Caco-2 (cell line): Measurements from ENCODE around the gene TRPM7. TPM values are rescaled to one million over a fixed set of nuclear protein-coding genes. Genes with fewer than 3 reads are reported as not detected.

Experiments used
- BruUV-seq: library from RNA; stranded (reverse); fragments of 400-500 nt; replicated peaks from 2 replicates; lab custom pipeline; 2021; lab: Mats Ljungman, UMichigan
- CTCF ChIA-PET: fragments of 300-600 bp; sonication (Branson Sonifier 250); formaldehyde crosslinking; loops from one replicate; lab custom pipeline; 2022; ENCODE audit warnings: antibody characterized with exemption; lab: Charles Lee
- POLR2A ChIA-PET: fragments of 300-600 bp; sonication (Branson Sonifier 250); formaldehyde crosslinking; loops from one replicate; lab custom pipeline; 2022; ENCODE audit warnings: antibody characterized with exemption; lab: Charles Lee
- DNase-seq, 2 experiments: peaks; one replicate each; pipeline versions ENCODE4 v3.0.0 to v3.0.0-alpha.2; 2020 to 2022
- H3K27me3 ChIP-seq: replicated peaks from 2 replicates; pipeline ENCODE4 v1.6.0; 2011; ENCODE audit warnings: low read length; ENCODE audit not compliant: control insufficient read depth, insufficient read depth
- H3K36me3 ChIP-seq: 2 replicates; pipeline ENCODE4 v1.5.1; 2011; ENCODE audit warnings: low read length; ENCODE audit not compliant: control insufficient read depth, insufficient read depth
- H3K4me1 ChIP-seq: fragments of 250-450 bp; sonication (Bioruptor Pico); 2 replicates; pipeline ENCODE4 v1.5.1; 2020; ENCODE audit warnings: mild to moderate bottlenecking
- H3K4me3 ChIP-seq: 2 replicates; pipeline ENCODE4 v1.5.1; 2011; ENCODE audit warnings: low read depth, mild to moderate bottlenecking, control low read depth, low read length
- H3K9me3 ChIP-seq: fragments of 250-450 bp; sonication (Bioruptor Pico); 2 replicates; pipeline ENCODE4 v1.5.1; 2020; ENCODE audit warnings: mild to moderate bottlenecking, moderate library complexity
- H3K27ac Mint-ChIP-seq: one replicate; pipeline ENCODE4 v1.8.0; 2022; ENCODE audit warnings: mixed read lengths; ENCODE audit not compliant: unreplicated experiment
- H3K27me3 Mint-ChIP-seq: one replicate; pipeline ENCODE4 v1.8.0; 2022; ENCODE audit warnings: mixed read lengths; ENCODE audit not compliant: insufficient read depth, unreplicated experiment
- H3K36me3 Mint-ChIP-seq: one replicate; pipeline ENCODE4 v1.8.0; 2022; ENCODE audit warnings: mild to moderate bottlenecking, mixed read lengths; ENCODE audit not compliant: insufficient read depth, unreplicated experiment
- H3K4me1 Mint-ChIP-seq: one replicate; pipeline ENCODE4 v1.8.0; 2022; ENCODE audit warnings: low read depth, mixed read lengths; ENCODE audit not compliant: unreplicated experiment
- H3K4me3 Mint-ChIP-seq: one replicate; pipeline ENCODE4 v1.8.0; 2022; ENCODE audit warnings: mild to moderate bottlenecking, moderate library complexity, mixed read lengths; ENCODE audit not compliant: unreplicated experiment
- H3K9me3 Mint-ChIP-seq: one replicate; pipeline ENCODE4 v1.8.0; 2022; ENCODE audit warnings: mixed read lengths; ENCODE audit not compliant: unreplicated experiment
- intact Hi-C: fragments of 100-400 bp; cut with micrococcal nuclease; formaldehyde crosslinking; loops from one replicate; pipeline ENCODE4 v1.10.0; 2022; ENCODE audit not compliant: unreplicated experiment
- total RNA-seq: library from RNA; stranded (reverse); gene quantifications from 2 replicates; pipeline ENCODE4 v1.2.3, GENCODE V29; 2022
- TF ChIP-seq, protein P1 (sequence below), 2 experiments: fragments of 200-600 bp in 1 of 2; IDR thresholded peaks; 1 replicate in 1 of 2; 2 replicates in 1 of 2; pipeline versions ENCODE4 v1.5.1 to v1.8.0; 2011 to 2022; ENCODE audit warnings: antibody characterized with exemption in 1 of 2, control low read depth in 1 of 2, inconsistent platforms in 1 of 2, low read depth in 1 of 2, low read length in 1 of 2, mild to moderate bottlenecking in 1 of 2, moderate library complexity in 1 of 2; ENCODE audit not compliant: insufficient read depth in 1 of 2, severe bottlenecking in 1 of 2, unreplicated experiment in 1 of 2

TRPM7 gene
- total RNA-seq, 1 experiment from 2014 or later, result 70.9 TPM

DNA sequence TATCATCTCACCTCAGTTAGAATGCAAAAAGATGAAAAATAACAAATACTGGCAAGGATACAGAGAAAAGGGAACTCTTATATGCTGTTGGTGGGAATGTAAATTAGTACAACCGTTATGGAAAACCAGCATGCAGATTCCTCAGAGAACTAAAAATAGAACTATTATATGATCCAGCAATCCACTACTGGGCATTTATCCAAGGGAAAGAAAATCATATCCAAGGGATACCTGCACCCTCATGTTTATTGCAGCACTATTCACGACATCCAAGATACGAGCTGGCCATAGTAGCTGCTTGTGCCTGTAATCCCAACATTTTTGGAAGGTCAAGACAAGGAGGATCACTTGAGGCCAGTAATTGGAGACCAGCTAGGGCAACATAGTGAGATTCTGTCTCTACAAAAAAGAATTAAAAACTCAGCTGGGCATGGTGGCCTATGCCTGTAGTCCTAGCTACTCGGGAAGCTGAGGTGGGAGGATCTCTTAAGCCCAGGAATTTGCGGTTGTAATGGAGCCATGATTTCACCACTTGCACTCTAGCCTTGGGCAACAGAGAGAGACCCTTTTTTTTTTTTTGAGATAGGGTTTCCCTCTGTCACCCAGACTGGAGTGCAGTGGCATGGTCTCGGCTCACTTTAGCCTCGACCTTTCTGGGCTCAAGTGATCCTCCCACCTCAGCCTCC lies 166.7 kb downstream of the TRPM7 start:
- Histone ChIP-seq H3K27me3 (no peaks in the 10 kb centered on the region), H3K9me3 (no peaks in the 10 kb centered on the region), H3K4me3 (no peak overlapping the region), H3K36me3 (no peaks in the 10 kb centered on the region), H3K4me1 (no peaks in the 10 kb centered on the region)
- no peak for DNase-seq
- intact Hi-C loops, result no loop called here
- BruUV-seq, result no TSS peak
- no peaks in the 10 kb centered on the region for H3K9me3 Mint-ChIP-seq
- no peaks in the 10 kb centered on the region for H3K4me1 Mint-ChIP-seq
- no peak overlapping the region for H3K27ac Mint-ChIP-seq
- TF ChIP-seq, protein P1, sequence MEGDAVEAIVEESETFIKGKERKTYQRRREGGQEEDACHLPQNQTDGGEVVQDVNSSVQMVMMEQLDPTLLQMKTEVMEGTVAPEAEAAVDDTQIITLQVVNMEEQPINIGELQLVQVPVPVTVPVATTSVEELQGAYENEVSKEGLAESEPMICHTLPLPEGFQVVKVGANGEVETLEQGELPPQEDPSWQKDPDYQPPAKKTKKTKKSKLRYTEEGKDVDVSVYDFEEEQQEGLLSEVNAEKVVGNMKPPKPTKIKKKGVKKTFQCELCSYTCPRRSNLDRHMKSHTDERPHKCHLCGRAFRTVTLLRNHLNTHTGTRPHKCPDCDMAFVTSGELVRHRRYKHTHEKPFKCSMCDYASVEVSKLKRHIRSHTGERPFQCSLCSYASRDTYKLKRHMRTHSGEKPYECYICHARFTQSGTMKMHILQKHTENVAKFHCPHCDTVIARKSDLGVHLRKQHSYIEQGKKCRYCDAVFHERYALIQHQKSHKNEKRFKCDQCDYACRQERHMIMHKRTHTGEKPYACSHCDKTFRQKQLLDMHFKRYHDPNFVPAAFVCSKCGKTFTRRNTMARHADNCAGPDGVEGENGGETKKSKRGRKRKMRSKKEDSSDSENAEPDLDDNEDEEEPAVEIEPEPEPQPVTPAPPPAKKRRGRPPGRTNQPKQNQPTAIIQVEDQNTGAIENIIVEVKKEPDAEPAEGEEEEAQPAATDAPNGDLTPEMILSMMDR (IDR thresholded peaks at IDR 0.05; ENCODE audit: insufficient read depth in 1 of 2, low read depth in 1 of 2, low read length in 1 of 2, severe bottlenecking in 1 of 2, unreplicated experiment in 1 of 2), result no peak
- CTCF ChIA-PET, result no interaction called here
- no peak overlapping the region for H3K4me3 Mint-ChIP-seq
- POLR2A ChIA-PET, result no interaction called here
- H3K36me3 Mint-ChIP-seq, result no peaks in the 10 kb centered on the region
- no peaks in the 10 kb centered on the region for H3K27me3 Mint-ChIP-seq

DNA sequence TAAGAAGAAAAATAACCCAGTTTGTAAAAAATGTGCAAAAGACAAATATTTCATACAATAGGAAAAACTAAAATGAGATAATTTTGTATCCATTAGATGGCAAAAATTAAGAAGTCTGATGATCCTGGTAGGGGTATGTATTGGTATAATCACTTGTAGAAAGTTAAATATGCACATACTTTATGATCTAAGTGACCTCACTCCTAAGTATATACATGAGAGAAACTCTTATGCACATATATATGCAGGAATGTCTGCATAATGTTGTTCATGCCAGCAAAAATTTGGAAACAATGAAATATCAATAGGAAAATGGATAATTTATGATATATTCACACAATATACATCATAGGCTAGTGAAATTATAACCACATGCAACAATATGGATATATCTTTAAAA lies 173.6 kb downstream of the TRPM7 start:
- H3K4me1 ChIP-seq, result no peaks in the 10 kb centered on the region
- intact Hi-C loops, result no loop called here
- TF ChIP-seq, protein P1 (IDR thresholded peaks at IDR 0.05; ENCODE audit: insufficient read depth in 1 of 2, low read depth in 1 of 2, low read length in 1 of 2, severe bottlenecking in 1 of 2, unreplicated experiment in 1 of 2), result no peak
- no peaks in the 10 kb centered on the region for H3K9me3 ChIP-seq
- ChIA-PET CTCF (no interaction called here), POLR2A (no interaction called here)
- H3K4me1 Mint-ChIP-seq, result no peaks in the 10 kb centered on the region
- no TSS peak for BruUV-seq
- H3K27me3 ChIP-seq, result no peaks in the 10 kb centered on the region
- no peaks in the 10 kb centered on the region for H3K27me3 Mint-ChIP-seq
- H3K36me3 ChIP-seq, result no peaks in the 10 kb centered on the region
- H3K27ac Mint-ChIP-seq, result no peak overlapping the region
- H3K36me3 Mint-ChIP-seq, result peaks cover 6% of the 10 kb centered on the region
- no peak overlapping the region for H3K4me3 ChIP-seq
- no peak overlapping the region for H3K4me3 Mint-ChIP-seq
- DNase-seq, result no peak
- no peaks in the 10 kb centered on the region for H3K9me3 Mint-ChIP-seq

Other genes with a start within 250 kb of the TRPM7 start
- 0.57 TPM in 1 of 2 replicates, not detected in the other for gene USP50, start 140.1 kb downstream of the TRPM7 start, total RNA-seq
- gene SPPL2A, start 78.9 kb upstream of the TRPM7 start, total RNA-seq, result 131 and 141 TPM in 2 replicates
- gene AP4E1, start 221.9 kb upstream of the TRPM7 start, total RNA-seq, result 15.9 and 17.9 TPM in 2 replicates